HL-60 (cell line): Measurements from ENCODE around the gene ZNF622.

Experiments used
- DNase-seq, 2 experiments: peaks; one replicate each; pipeline ENCODE4 v3.0.0-alpha.2; 2010 to 2020; ENCODE audit warnings: low read depth in 1 of 2, low spot score in 1 of 2
- H3K27ac ChIP-seq: fragments of 250-450 bp; sonication (Bioruptor Pico); replicated peaks from 2 replicates; pipeline ENCODE4 v1.5.1; 2020; ENCODE audit warnings: mild to moderate bottlenecking, moderate library complexity
- H3K27me3 ChIP-seq: fragments of 250-450 bp; sonication (Bioruptor Pico); 2 replicates; pipeline ENCODE4 v1.5.1; 2021; ENCODE audit warnings: mild to moderate bottlenecking, moderate library complexity; ENCODE audit not compliant: insufficient read depth, poor library complexity, severe bottlenecking
- H3K4me3 ChIP-seq: replicated peaks from 2 replicates; pipeline ENCODE4 v1.5.1; 2011; ENCODE audit warnings: mild to moderate bottlenecking, control low read depth, low read length; ENCODE audit not compliant: insufficient read depth
- CTCF ChIP-seq: IDR thresholded peaks from one replicate; pipeline ENCODE4 v1.5.1; 2011; ENCODE audit warnings: low read length, control low read depth, inconsistent platforms; ENCODE audit not compliant: insufficient read depth
- GABPA ChIP-seq: IDR thresholded peaks from 2 replicates; pipeline ENCODE4 v1.6.1; 2012; ENCODE audit warnings: low read depth
- POLR2AphosphoS5 ChIP-seq: IDR thresholded peaks from 2 replicates; pipeline ENCODE4 v1.6.1; 2012; ENCODE audit warnings: low read depth
- REST ChIP-seq: IDR thresholded peaks from 2 replicates; pipeline ENCODE4 v1.6.1; 2012; ENCODE audit warnings: low read depth; ENCODE audit not compliant: insufficient replicate concordance
- SPI1 ChIP-seq: IDR thresholded peaks from 2 replicates; pipeline ENCODE4 v1.6.1; 2012; ENCODE audit warnings: low read depth, mild to moderate bottlenecking, borderline replicate concordance

ZNF622 gene

GRCh38 chr5:16497546-16497945 is 31.9 kb upstream of the ZNF622 start:
- Histone ChIP-seq H3K27me3 (no peaks in the 10 kb centered on the region), H3K27ac (no peak overlapping the region), H3K4me3 (no peak overlapping the region)
- TF ChIP-seq CTCF (no peak), SPI1 (no peak), REST (no peak), GABPA (no peak), POLR2AphosphoS5 (no peak)
- no peak for DNase-seq

GRCh38 chr5:16493261-16493660 is 27.7 kb upstream of the ZNF622 start:
- no peak overlapping the region for H3K27ac ChIP-seq
- H3K4me3 ChIP-seq, result no peak overlapping the region
- H3K27me3 ChIP-seq, result no peaks in the 10 kb centered on the region
- DNase-seq, result no peak
- TF ChIP-seq SPI1 (no peak), REST (no peak), GABPA (no peak), POLR2AphosphoS5 (no peak)

GRCh38 chr5:16492398-16493140 is 27.0 kb upstream of the ZNF622 start:
- Histone ChIP-seq H3K27me3 (no peaks in the 10 kb centered on the region), H3K27ac (no peak overlapping the region), H3K4me3 (no peak overlapping the region)
- TF ChIP-seq REST (no peak), POLR2AphosphoS5 (no peak), GABPA (no peak), SPI1 (no peak), CTCF (no peak)
- DNase-seq, result no peak
